Psoas muscle (tissue), 8 donors: ENCODE measurements around the gene UBE2Z. TPM values are rescaled to one million over a fixed set of nuclear protein-coding genes. Genes with fewer than 3 reads are reported as not detected.

Experiments used
- ATAC-seq, 4 donors: fragments of 200-7000 bp; cut with Tn5 transposase; one replicate each; pipeline ENCODE4 v1.9.1; 2020; ENCODE audit warnings: moderate library complexity in 3 of 4, mild to moderate bottlenecking in 2 of 4
- DNase-seq, 2 donors: peaks; one replicate each; pipeline ENCODE4 v3.0.0-alpha.2; 2020
- H3K27ac ChIP-seq: fragments of 200-600 bp; one replicate; pipeline ENCODE4 v1.8.0; 2022
- H3K27me3 ChIP-seq, 3 donors: fragments of 200-600 bp in 1 of 3; one replicate each; pipeline versions ENCODE4 v1.6.1 to v1.8.0; 2013 to 2022; ENCODE audit warnings: low read length in 2 of 3, mild to moderate bottlenecking in 2 of 3, moderate library complexity in 1 of 3; ENCODE audit not compliant: insufficient read depth in 3 of 3
- H3K36me3 ChIP-seq, 2 donors: fragments of 200-600 bp in 1 of 2; one replicate each; pipeline versions ENCODE4 v1.6.1 to v1.8.0; 2013 to 2022; ENCODE audit warnings: low read depth in 1 of 2, mild to moderate bottlenecking in 1 of 2, moderate library complexity in 1 of 2; ENCODE audit not compliant: insufficient read depth in 1 of 2
- H3K4me1 ChIP-seq: fragments of 200-600 bp; one replicate; pipeline ENCODE4 v1.8.0; 2022
- H3K4me3 ChIP-seq: fragments of 200-600 bp; one replicate; pipeline ENCODE4 v1.8.0; 2022; ENCODE audit warnings: mild to moderate bottlenecking
- H3K9me3 ChIP-seq: fragments of 200-600 bp; one replicate; pipeline ENCODE4 v1.8.0; 2022
- WGBS, 3 donors: extraction: QIAGEN DNeasy Blood & Tissue Kit; methylation state at CpG; one replicate each; pipeline versions ENCODE4 v1.1.6 to v1.1.7; 2013; 5-methylcytosine and 5-hydroxymethylcytosine counted together
- intact Hi-C, 2 donors: fragments of 100-400 bp; cut with DNase I; formaldehyde crosslinking; loops; one replicate each; pipeline versions ENCODE4 v1.11.0 to v1.14.2; 2022
- polyA plus RNA-seq, 3 donors: library from polyadenylated mRNA; stranded (reverse); fragments of 200-250 nt; gene quantifications; one replicate each; pipeline ENCODE4 v1.2.3, GENCODE V29; 2013
- total RNA-seq, 4 donors: library from RNA; stranded (reverse); fragmentation: NEBNext Ultra II Directional in 2 of 4; extraction: Animal tissue kit (Norgen Biotek cat#: 25700) in 2 of 4; gene quantifications; one replicate each; pipeline versions ENCODE4 v1.2.1 to v1.2.4, GENCODE V29; 2021 to 2023
- TF ChIP-seq, protein P1 (sequence below): fragments of 200-600 bp; IDR thresholded peaks from one replicate; pipeline ENCODE4 v1.8.0; 2022; ENCODE audit warnings: antibody characterized with exemption
- donor health status: healthy with polysubstance abuse.
- donor health status: DM: no; HTN: no; CAD: no; lungs with moderate emphysema.
- donor health status: Bipolar disorder and iron deficiency.
- donor health status: healthy.
- donor health status: DM: yes; HTN: yes; CAD: no.
- donor health status: DM: no; HTN: no; CAD: no.
- donor health status: DM: no; HTN: no; CAD: no.
- donor health status: DM: yes; HTN: yes; CAD: no.

Gene UBE2Z
- total and polyA plus RNA-seq, 7 donors, result 22.0 to 47.2 (median 35.8) TPM

GRCh38 chr17:48908853-48909394 lies 717 bp downstream of the UBE2Z start:
- WGBS, 3 donors, result 2 to 3% (median 2%) methylated on average over 24 to 36 of the region's 36 CpGs
- peak; percentile 21 to 63 (median 41) for ATAC-seq
- TF ChIP-seq, protein P1, sequence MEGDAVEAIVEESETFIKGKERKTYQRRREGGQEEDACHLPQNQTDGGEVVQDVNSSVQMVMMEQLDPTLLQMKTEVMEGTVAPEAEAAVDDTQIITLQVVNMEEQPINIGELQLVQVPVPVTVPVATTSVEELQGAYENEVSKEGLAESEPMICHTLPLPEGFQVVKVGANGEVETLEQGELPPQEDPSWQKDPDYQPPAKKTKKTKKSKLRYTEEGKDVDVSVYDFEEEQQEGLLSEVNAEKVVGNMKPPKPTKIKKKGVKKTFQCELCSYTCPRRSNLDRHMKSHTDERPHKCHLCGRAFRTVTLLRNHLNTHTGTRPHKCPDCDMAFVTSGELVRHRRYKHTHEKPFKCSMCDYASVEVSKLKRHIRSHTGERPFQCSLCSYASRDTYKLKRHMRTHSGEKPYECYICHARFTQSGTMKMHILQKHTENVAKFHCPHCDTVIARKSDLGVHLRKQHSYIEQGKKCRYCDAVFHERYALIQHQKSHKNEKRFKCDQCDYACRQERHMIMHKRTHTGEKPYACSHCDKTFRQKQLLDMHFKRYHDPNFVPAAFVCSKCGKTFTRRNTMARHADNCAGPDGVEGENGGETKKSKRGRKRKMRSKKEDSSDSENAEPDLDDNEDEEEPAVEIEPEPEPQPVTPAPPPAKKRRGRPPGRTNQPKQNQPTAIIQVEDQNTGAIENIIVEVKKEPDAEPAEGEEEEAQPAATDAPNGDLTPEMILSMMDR, result no peak
- H3K36me3 ChIP-seq, result peaks cover 12 to 36% of the 10 kb centered on the region in 2 donors
- peak; percentile 78 to 81 for DNase-seq
- H3K4me1 ChIP-seq, result peaks cover 18% of the 10 kb centered on the region
- intact Hi-C loops, result loop anchor here (5.0 kb wide), 2 partner anchors 33 to 38 kb away; partner anchors contain the start of gene SNF8 (in 1 of the 2)
- H3K9me3 ChIP-seq, result no peaks in the 10 kb centered on the region
- peak overlapping the region; percentile 95 for H3K27ac ChIP-seq
- no peaks in the 10 kb centered on the region for H3K27me3 ChIP-seq
- peak overlapping the region; percentile 85 for H3K4me3 ChIP-seq

GRCh38 chr17:48909783-48910182 lies 1.6 kb downstream of the UBE2Z start:
- H3K27ac ChIP-seq, result peak overlapping the region; percentile 95
- intact Hi-C loops, result loop anchor here (5.0 kb wide), 2 partner anchors 33 to 38 kb away; partner anchors contain the start of gene SNF8 (in 1 of the 2)
- H3K4me1 ChIP-seq, result peaks cover 18% of the 10 kb centered on the region
- H3K9me3 ChIP-seq, result no peaks in the 10 kb centered on the region
- H3K36me3 ChIP-seq, result peaks cover 12 to 44% of the 10 kb centered on the region in 2 donors
- DNase-seq (no peak), ATAC-seq (no peak)
- TF ChIP-seq, protein P1, result no peak
- H3K4me3 ChIP-seq, result peak overlapping the region; percentile 85
- WGBS, 3 donors, result 54 to 55% (median 54%) methylated on average over 4 of the region's 4 CpGs
- no peaks in the 10 kb centered on the region for H3K27me3 ChIP-seq

DNA sequence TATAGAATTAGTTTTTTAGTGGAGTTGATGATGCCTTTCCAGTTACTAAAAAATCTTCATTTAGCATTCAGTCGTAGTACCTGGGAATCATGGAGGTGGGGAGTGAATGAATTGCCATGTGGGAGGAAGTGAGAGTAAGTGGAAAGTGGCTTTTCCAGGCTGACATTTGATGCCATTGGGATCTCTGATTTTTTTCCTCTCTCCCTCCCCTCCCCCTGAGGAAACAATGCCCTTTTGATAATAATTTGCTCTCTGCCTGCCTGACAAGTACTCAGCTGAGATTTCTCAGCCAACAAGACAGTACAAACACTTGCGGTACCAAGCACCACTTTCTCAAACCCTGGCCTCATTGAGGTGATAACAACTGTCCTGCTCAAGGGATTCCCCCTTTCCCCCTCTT lies 2.2 kb downstream of the UBE2Z start:
- H3K4me1 ChIP-seq, result peaks cover 18% of the 10 kb centered on the region

DNA sequence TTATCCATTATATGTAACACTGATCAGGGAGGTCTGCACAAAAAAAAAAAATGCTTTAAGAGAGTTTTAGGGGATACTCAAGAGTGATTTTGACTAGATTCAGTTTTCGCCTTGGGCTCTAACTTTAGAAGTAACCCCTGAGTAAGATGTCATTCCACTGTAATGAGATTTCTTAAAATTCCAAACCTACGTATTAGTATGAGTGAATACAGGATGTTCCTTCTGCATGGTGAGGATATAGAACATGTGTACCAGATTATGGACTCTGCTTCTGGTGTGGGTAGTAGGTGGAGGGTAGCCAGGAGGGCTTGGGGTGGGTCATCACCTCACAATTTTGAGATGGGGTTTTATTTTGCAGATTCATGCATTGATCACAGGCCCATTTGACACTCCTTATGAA lies 4.3 kb downstream of the UBE2Z start:
- H3K36me3 ChIP-seq, result peaks cover 14 to 68% of the 10 kb centered on the region in 2 donors
- H3K9me3 ChIP-seq, result no peaks in the 10 kb centered on the region
- 94 to 97% (median 94%) methylated on average over 2 of the region's 2 CpGs for WGBS, 3 donors
- ATAC-seq (no peak), DNase-seq (no peak)
- peaks cover 18% of the 10 kb centered on the region for H3K4me1 ChIP-seq
- TF ChIP-seq, protein P1, result no peak
- intact Hi-C loops, result no loop called here
- H3K27ac ChIP-seq, result no peak overlapping the region
- H3K27me3 ChIP-seq, result no peaks in the 10 kb centered on the region
- H3K4me3 ChIP-seq, result no peak overlapping the region

More for the DNA sequence above, 2.2 kb downstream of the UBE2Z start:
- peaks cover 12 to 49% of the 10 kb centered on the region in 2 donors for H3K36me3 ChIP-seq
- H3K9me3 ChIP-seq, result no peaks in the 10 kb centered on the region
- TF ChIP-seq, protein P1, result no peak
- H3K4me3 ChIP-seq, result peak overlapping the region; percentile 85
- DNase-seq (no peak), ATAC-seq (no peak)
- 47 to 58% (median 51%) methylated on average over 2 of the region's 2 CpGs for WGBS, 3 donors
- intact Hi-C loops, result no loop called here
- H3K27ac ChIP-seq, result no peak overlapping the region
- no peaks in the 10 kb centered on the region for H3K27me3 ChIP-seq
